ENCODE data around the gene PTPRM. TPM values are rescaled to one million over a fixed set of nuclear protein-coding genes. Genes with fewer than 3 reads are reported as not detected.

The PTPRM gene
- polyA plus RNA-seq, 1 donor (not counting 4 experiments of a cell fraction or from before 2014, with no cell fraction given) = 54.5 TPM

GRCh38 chr18:8169722-8170121 is 602.6 kb downstream of the PTPRM start:
- H3K79me2 ChIP-seq (ENCODE audit: control insufficient read depth, insufficient read depth, low read length) = no peaks in the 10 kb centered on the region
- H3K4me2 ChIP-seq (ENCODE audit: control insufficient read depth, extremely low read depth, insufficient read depth, low read depth, low read length) = no peak overlapping the region
- no peaks in the 10 kb centered on the region for H4K20me1 ChIP-seq (ENCODE audit: control insufficient read depth, extremely low read depth, insufficient read depth, low read length)
- no peak overlapping the region for H3K27ac ChIP-seq (ENCODE audit: control insufficient read depth, insufficient read depth, low read length)
- dilution Hi-C loops (cut with MboI; ENCODE audit: extremely low pct_ligation_motif_present, low sequenced_read_pairs) = no loop called here
- no peaks in the 10 kb centered on the region for H3K27me3 ChIP-seq (ENCODE audit: control insufficient read depth, extremely low read depth, insufficient read depth, low read length)
- no peak overlapping the region for H3K9ac ChIP-seq (ENCODE audit: control insufficient read depth, extremely low read depth, insufficient read depth, low read length)
- no peaks in the 10 kb centered on the region for H3K36me3 ChIP-seq (ENCODE audit: control insufficient read depth in 2 of 2, extremely low read depth in 1 of 2, insufficient read depth in 2 of 2, low read length in 2 of 2)
- FAIRE-seq = no peak
- H3K9me1 ChIP-seq (ENCODE audit: control insufficient read depth, extremely low read depth, insufficient read depth, low read length) = no peaks in the 10 kb centered on the region
- H3K4me1 ChIP-seq (ENCODE audit: control insufficient read depth, extremely low read depth, insufficient read depth, low read length) = no peaks in the 10 kb centered on the region
- H2AFZ ChIP-seq (ENCODE audit: control insufficient read depth, low read length) = no peak overlapping the region
- H3K9me3 ChIP-seq (ENCODE audit: control insufficient read depth, low read depth, low read length) = no peaks in the 10 kb centered on the region
- no peak for DNase-seq (ENCODE audit: low read depth, low spot score)
- TF ChIP-seq CTCF (optimal IDR thresholded peaks at IDR 0.05 in 1 of 3, IDR thresholded peaks at IDR 0.05 in 1 of 3, conservative IDR thresholded peaks at IDR 0.05 in 1 of 3; ENCODE audit: extremely low read depth in 1 of 3, insufficient read depth in 2 of 3, low read length in 3 of 3) (no peak), EZH2 (IDR thresholded peaks at IDR 0.05; ENCODE audit: low read length) (no peak)
- H3K4me3 ChIP-seq (ENCODE audit: control insufficient read depth in 2 of 3, extremely low read depth in 1 of 3, insufficient read depth in 2 of 3, low read depth in 1 of 3, low read length in 3 of 3) = no peak overlapping the region

GRCh38 chr18:8174771-8175170 is 607.7 kb downstream of the PTPRM start:
- dilution Hi-C loops (cut with MboI; ENCODE audit: extremely low pct_ligation_motif_present, low sequenced_read_pairs) = no loop called here

More at GRCh38 chr18:8174771-8175170, 607.7 kb downstream of the PTPRM start:
- Histone ChIP-seq H3K27me3 (ENCODE audit: control insufficient read depth, extremely low read depth, insufficient read depth, low read length) (no peaks in the 10 kb centered on the region), H3K27ac (ENCODE audit: control insufficient read depth, insufficient read depth, low read length) (no peak overlapping the region), H3K79me2 (ENCODE audit: control insufficient read depth, insufficient read depth, low read length) (no peaks in the 10 kb centered on the region), H3K9me1 (ENCODE audit: control insufficient read depth, extremely low read depth, insufficient read depth, low read length) (no peaks in the 10 kb centered on the region), H4K20me1 (ENCODE audit: control insufficient read depth, extremely low read depth, insufficient read depth, low read length) (no peaks in the 10 kb centered on the region), H2AFZ (ENCODE audit: control insufficient read depth, low read length) (no peak overlapping the region), H3K36me3 (ENCODE audit: control insufficient read depth in 2 of 2, extremely low read depth in 1 of 2, insufficient read depth in 2 of 2, low read length in 2 of 2) (no peaks in the 10 kb centered on the region), H3K4me1 (ENCODE audit: control insufficient read depth, extremely low read depth, insufficient read depth, low read length) (no peaks in the 10 kb centered on the region), H3K9ac (ENCODE audit: control insufficient read depth, extremely low read depth, insufficient read depth, low read length) (no peak overlapping the region), H3K4me2 (ENCODE audit: control insufficient read depth, extremely low read depth, insufficient read depth, low read depth, low read length) (no peak overlapping the region), H3K9me3 (ENCODE audit: control insufficient read depth, low read depth, low read length) (no peaks in the 10 kb centered on the region), H3K4me3 (ENCODE audit: control insufficient read depth in 2 of 3, extremely low read depth in 1 of 3, insufficient read depth in 2 of 3, low read depth in 1 of 3, low read length in 3 of 3) (no peak overlapping the region)
- DNase-seq (ENCODE audit: low read depth, low spot score) (no peak), FAIRE-seq (no peak)
- TF ChIP-seq EZH2 (IDR thresholded peaks at IDR 0.05; ENCODE audit: low read length) (no peak), CTCF (optimal IDR thresholded peaks at IDR 0.05 in 1 of 3, IDR thresholded peaks at IDR 0.05 in 1 of 3, conservative IDR thresholded peaks at IDR 0.05 in 1 of 3; ENCODE audit: extremely low read depth in 1 of 3, insufficient read depth in 2 of 3, low read length in 3 of 3) (no peak)
